ENCODE measurements around the gene WDHD1. TPM values are rescaled to one million over a fixed set of nuclear protein-coding genes. Genes with fewer than 3 reads are reported as not detected.
A peak's percentile ranks its signal among the peaks of the same experiment; 100 is the strongest.

Gene WDHD1
- total RNA-seq, 2 experiments from 2014 or later = 1.8 to 2.2 TPM

DNA sequence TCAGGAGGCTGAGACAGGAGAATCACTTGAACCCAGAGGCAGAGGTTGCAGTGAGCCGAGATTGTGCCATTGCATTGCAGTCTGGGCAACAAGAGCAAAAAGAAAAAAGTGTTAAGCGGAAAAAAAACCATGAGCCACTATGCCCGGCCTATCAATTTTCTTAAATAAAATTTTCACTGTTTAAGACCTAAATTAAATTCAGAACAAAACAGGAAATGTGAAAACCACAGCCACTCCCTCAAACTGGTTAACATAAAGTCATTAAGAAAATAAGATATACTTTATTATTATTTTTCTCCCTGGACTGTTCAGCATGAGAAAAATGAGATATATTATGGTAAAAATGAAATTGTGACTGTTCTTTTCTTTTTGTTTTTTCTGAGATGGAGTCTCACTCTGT, 79.7 kb downstream of the WDHD1 start:
- CTCF ChIA-PET = no interaction called here
- POLR2A ChIA-PET = no interaction called here
- intact Hi-C loops (cut with DNase I, micrococcal nuclease) = no loop called here
- Histone ChIP-seq H3K9me3 (ENCODE audit: control insufficient read depth in 1 of 2, insufficient read depth in 1 of 2, low read length in 2 of 2) (peaks cover 0 to 9% of the 10 kb centered on the region in 2 experiments), H3K4me1 (ENCODE audit: insufficient read depth, low read length) (peaks cover 24% of the 10 kb centered on the region), H3K4me3 (ENCODE audit: low read length) (no peak overlapping the region), H3K27me3 (ENCODE audit: control insufficient read depth in 1 of 2, insufficient read depth in 2 of 2, low read length in 2 of 2) (no peaks in the 10 kb centered on the region), H3K36me3 (ENCODE audit: insufficient read depth, low read length) (no peaks in the 10 kb centered on the region), H3K27ac (ENCODE audit: low read depth in 1 of 2, low read length in 2 of 2) (no peak overlapping the region)
- Mint-ChIP-seq H3K27ac (no peak overlapping the region), H3K27me3 (no peaks in the 10 kb centered on the region), H3K4me3 (no peak overlapping the region), H3K4me1 (ENCODE audit: low read depth) (peaks cover 6% of the 10 kb centered on the region), H3K9me3 (no peaks in the 10 kb centered on the region), H3K36me3 (ENCODE audit: low read depth) (peaks cover 21% of the 10 kb centered on the region)
- ATAC-seq (ENCODE audit: poor library complexity) (no peak), DNase-seq (peak in 2 of 14 experiments; percentile 1 to 43)
- TF ChIP-seq, protein P1, sequence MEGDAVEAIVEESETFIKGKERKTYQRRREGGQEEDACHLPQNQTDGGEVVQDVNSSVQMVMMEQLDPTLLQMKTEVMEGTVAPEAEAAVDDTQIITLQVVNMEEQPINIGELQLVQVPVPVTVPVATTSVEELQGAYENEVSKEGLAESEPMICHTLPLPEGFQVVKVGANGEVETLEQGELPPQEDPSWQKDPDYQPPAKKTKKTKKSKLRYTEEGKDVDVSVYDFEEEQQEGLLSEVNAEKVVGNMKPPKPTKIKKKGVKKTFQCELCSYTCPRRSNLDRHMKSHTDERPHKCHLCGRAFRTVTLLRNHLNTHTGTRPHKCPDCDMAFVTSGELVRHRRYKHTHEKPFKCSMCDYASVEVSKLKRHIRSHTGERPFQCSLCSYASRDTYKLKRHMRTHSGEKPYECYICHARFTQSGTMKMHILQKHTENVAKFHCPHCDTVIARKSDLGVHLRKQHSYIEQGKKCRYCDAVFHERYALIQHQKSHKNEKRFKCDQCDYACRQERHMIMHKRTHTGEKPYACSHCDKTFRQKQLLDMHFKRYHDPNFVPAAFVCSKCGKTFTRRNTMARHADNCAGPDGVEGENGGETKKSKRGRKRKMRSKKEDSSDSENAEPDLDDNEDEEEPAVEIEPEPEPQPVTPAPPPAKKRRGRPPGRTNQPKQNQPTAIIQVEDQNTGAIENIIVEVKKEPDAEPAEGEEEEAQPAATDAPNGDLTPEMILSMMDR (IDR thresholded peaks at IDR 0.05) = no peak

GRCh38 chr14:54946500-54946899, 80.4 kb downstream of the WDHD1 start:
- no peaks in the 10 kb centered on the region for H3K36me3 ChIP-seq (ENCODE audit: insufficient read depth, low read length)
- no peaks in the 10 kb centered on the region for H3K9me3 Mint-ChIP-seq
- TF ChIP-seq, protein P1 (IDR thresholded peaks at IDR 0.05) = no peak
- peaks cover 0 to 9% of the 10 kb centered on the region in 2 experiments for H3K9me3 ChIP-seq (ENCODE audit: control insufficient read depth in 1 of 2, insufficient read depth in 1 of 2, low read length in 2 of 2)
- H3K27me3 ChIP-seq (ENCODE audit: control insufficient read depth in 1 of 2, insufficient read depth in 2 of 2, low read length in 2 of 2) = no peaks in the 10 kb centered on the region
- no peak overlapping the region for H3K27ac Mint-ChIP-seq
- H3K27me3 Mint-ChIP-seq = no peaks in the 10 kb centered on the region
- H3K4me1 Mint-ChIP-seq (ENCODE audit: low read depth) = peaks cover 6% of the 10 kb centered on the region
- no peak overlapping the region for H3K27ac ChIP-seq (ENCODE audit: low read depth in 1 of 2, low read length in 2 of 2)
- CTCF ChIA-PET = no interaction called here
- no peak overlapping the region for H3K4me3 ChIP-seq (ENCODE audit: low read length)
- peaks cover 21% of the 10 kb centered on the region for H3K36me3 Mint-ChIP-seq (ENCODE audit: low read depth)
- intact Hi-C loops (cut with DNase I, micrococcal nuclease) = no loop called here
- ATAC-seq (ENCODE audit: poor library complexity) (no peak), DNase-seq (no peak)
- peaks cover 24% of the 10 kb centered on the region for H3K4me1 ChIP-seq (ENCODE audit: insufficient read depth, low read length)
- POLR2A ChIA-PET = no interaction called here
- H3K4me3 Mint-ChIP-seq = no peak overlapping the region

DNA sequence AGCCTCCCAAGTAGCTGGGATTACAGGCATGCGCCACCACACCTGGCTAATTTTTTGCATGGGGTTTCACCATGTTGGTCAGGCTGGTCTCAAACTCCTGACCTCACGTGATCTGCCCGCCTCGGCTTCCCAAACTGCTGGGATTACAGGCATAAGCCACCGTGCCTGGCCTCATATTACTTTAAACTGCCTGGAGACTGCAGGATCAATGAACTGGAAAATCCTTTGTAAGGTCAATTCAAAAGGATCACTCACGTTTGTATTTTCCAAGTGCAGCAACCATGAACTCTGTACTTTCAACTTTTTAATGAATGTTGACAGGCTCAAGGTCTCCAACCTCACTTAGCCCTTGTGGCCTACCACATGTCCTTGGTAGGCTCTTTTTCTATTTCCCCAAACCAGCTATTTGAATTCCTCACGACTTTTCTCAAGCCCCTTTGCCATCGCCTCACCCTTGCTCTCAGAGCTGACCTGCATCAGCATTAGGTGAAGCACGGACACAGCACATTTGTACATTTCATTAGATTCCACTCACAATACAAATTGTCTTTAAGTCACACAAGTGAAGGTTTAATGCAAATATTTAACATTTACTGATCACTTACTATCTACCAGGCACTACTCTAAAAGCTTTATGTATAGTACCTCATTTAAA, 82.0 kb downstream of the WDHD1 start:
- Mint-ChIP-seq H3K4me3 (no peak overlapping the region), H3K9me3 (no peaks in the 10 kb centered on the region), H3K27ac (no peak overlapping the region), H3K36me3 (ENCODE audit: low read depth) (peaks cover 18% of the 10 kb centered on the region), H3K4me1 (ENCODE audit: low read depth) (peaks cover 6% of the 10 kb centered on the region), H3K27me3 (no peaks in the 10 kb centered on the region)
- DNase-seq (no peak), ATAC-seq (ENCODE audit: poor library complexity) (no peak)
- POLR2A ChIA-PET = no interaction called here
- Histone ChIP-seq H3K4me3 (ENCODE audit: low read length) (no peak overlapping the region), H3K27me3 (ENCODE audit: control insufficient read depth in 1 of 2, insufficient read depth in 2 of 2, low read length in 2 of 2) (no peaks in the 10 kb centered on the region), H3K27ac (ENCODE audit: low read depth in 1 of 2, low read length in 2 of 2) (no peak overlapping the region), H3K36me3 (ENCODE audit: insufficient read depth, low read length) (no peaks in the 10 kb centered on the region), H3K9me3 (ENCODE audit: control insufficient read depth in 1 of 2, insufficient read depth in 1 of 2, low read length in 2 of 2) (peaks cover 0 to 9% of the 10 kb centered on the region in 2 experiments), H3K4me1 (ENCODE audit: insufficient read depth, low read length) (peaks cover 24% of the 10 kb centered on the region)
- TF ChIP-seq, protein P1 (IDR thresholded peaks at IDR 0.05) = no peak
- intact Hi-C loops (cut with DNase I, micrococcal nuclease) = no loop called here
- CTCF ChIA-PET = no interaction called here

Measured in CD4-positive, alpha-beta T cell (primary cell).